T-helper 9 cell (primary cell): ENCODE data around the gene ATP11B.

Experiments used
- DNase-seq: peaks from one replicate; pipeline ENCODE4 v3.0.0-alpha.2; 2020

The ATP11B gene

GRCh38 chr3:182962166-182962565 is 168.9 kb downstream of the ATP11B start:
- DNase-seq, result no peak

GRCh38 chr3:182964179-182964578 is 170.9 kb downstream of the ATP11B start:
- DNase-seq, result no peak

- no peak for DNase-seq
Observed at GRCh38 chr3:182965861-182966366, 172.6 kb downstream of the ATP11B start.

- DNase-seq, result no peak
Observed at GRCh38 chr3:182967218-182968204, 174.2 kb downstream of the ATP11B start.

- DNase-seq, result no peak
Observed at GRCh38 chr3:182969277-182969676, 176.0 kb downstream of the ATP11B start.

- no peak for DNase-seq
Observed at GRCh38 chr3:182969853-182970252, 176.5 kb downstream of the ATP11B start.

- no peak for DNase-seq
Observed at GRCh38 chr3:182970811-182971418, 177.6 kb downstream of the ATP11B start.
